Retina (tissue), 1 donor: ENCODE results near the gene CHD8.
"Not testable (repeated sequence)": the region's sequence is repeated elsewhere in the genome, so short reads cannot be mapped to it uniquely, and the experiment has no call there.

Experiments used
- DNase-seq: peaks from one replicate; pipeline ENCODE4 v3.0.0-alpha.2; 2016

CHD8 gene

DNA sequence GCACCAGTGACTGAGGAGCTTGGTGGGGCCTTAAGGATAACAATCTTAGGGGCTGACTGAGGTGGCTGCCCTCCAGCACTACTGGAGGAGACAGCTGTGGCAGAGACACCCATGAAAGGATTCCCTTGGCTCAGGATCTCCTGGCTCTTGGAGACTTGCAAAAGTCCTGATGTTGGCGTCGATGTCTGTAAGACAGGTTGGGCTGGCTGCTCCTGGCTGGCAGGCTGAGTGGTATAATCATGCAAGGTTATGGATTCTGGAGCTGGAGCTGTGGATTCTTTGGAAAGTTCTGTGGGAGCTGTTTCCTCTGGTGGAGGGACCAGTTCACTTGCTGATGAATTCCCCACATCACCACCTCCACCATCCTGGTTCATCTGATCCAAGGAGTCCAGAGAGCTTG, 24.8 kb downstream of the CHD8 start:
- no peak for DNase-seq

DNA sequence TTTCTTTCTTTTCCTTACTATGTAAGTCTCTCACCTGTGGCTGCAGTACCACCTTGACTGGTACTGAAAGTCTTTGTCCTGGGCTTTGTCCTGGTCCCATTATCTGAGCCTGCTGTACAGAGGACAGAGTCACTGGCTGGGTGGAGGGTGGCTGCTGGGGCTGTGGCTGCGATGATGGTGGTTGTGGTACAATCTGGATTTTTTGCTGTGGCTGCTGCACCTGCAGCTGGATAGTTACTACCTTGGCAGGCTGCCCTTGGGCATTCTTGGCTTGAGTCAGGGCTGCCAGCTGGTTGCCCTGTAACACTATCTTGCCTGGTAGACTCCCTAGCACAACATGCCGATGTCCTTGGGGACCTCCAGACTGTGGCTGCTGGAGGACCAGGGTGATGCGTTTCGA, 27.0 kb downstream of the CHD8 start:
- DNase-seq = no peak

DNA sequence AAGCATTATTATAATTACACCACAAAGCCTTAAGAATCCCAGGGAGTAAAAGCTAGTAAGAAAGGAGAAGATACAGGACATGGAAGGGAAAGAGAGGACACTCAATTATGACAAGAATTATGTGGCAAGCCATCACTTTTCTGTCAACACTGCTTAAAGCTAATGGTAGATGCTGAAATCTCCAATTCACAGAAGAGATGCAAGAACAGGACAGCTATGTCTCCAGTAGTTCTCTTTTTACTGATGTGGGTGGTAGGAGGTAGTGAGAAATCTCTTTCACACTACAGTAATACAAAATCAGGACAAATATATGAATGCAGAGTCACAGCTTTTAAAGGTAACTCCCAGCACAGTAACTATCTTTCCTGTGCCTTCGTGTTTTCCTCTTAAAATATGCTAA, 29.2 kb downstream of the CHD8 start:
- no peak for DNase-seq

DNA sequence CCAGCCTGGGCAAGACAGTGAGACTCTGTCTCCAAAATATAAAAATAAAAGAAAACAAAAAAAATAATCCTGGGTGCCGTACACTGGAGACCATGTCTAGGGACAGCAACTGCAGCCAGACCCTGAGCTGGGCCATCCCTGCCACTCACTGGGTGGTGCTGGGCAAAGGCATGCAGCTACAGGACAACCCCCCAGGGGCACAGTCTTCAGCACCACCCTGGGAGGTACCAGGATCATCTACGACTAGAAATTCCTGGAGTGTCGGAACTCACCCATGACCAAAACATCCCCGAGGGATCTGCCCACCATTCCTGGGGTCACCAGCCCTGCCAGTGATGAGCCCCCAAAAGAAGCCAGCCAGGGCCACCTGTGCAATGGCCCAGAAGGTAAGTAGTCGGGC, 36.4 kb downstream of the CHD8 start:
- DNase-seq = no peak

DNA sequence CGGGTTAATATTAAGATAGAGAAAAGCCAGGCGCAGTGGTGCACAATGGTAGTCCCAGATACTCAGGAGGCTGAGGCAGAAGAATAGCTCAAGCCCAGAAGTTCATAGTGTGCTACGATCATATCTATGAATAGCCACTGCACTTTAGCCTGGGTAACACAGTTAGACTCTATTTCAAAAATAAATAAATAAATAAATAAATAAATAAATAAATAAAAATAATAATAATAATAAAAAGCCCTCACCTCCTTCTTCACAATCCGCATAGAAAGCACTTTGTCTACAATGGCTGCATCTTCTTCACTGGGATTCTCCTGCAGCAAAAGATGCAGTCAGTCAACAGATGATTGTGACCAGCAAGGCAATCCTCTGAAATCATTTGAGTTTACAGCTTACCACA, 40.6 kb downstream of the CHD8 start:
- no peak for DNase-seq

DNA sequence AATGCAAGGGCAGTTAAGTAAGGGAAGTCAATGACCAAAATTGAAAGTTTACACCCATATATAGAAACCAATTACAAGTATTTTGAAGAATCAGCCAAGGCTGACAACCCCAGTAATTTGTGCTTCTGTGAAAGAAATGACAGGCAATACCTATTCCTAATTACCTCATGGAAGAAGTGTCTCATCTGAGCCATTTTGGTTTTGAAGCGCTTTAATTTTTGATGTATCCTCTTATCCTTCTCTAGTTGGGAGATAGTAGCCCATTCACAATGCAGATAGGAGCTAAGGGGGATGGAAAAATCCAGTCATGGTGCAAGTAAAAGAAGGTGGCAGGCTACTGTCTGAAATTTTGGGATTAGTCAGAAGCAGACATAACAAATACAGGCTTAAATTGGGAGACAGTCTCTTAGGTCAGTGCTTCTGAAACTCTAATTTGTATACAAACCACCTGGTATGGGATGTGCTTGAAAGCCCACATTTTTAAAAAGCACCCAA, 41.7 kb downstream of the CHD8 start:
- no peak for DNase-seq

DNA sequence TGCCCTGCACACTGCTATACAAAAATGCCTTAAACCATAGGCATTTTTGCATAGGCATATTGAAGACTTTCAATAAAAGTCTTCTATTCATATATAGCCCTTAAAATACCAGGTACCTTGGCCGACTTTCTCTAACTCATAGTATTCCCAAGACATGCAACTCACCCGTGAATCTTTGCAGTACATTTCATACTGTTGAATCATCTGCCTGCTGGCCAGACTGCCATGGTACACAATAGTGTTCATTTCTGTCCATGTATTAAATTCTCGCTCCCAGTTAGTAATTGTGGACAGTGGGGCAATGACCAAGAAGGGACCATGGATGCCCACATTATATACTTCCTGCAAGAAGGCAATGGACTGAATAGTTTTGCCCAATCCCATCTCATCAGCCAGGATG, 47.8 kb downstream of the CHD8 start:
- no peak for DNase-seq

DNA sequence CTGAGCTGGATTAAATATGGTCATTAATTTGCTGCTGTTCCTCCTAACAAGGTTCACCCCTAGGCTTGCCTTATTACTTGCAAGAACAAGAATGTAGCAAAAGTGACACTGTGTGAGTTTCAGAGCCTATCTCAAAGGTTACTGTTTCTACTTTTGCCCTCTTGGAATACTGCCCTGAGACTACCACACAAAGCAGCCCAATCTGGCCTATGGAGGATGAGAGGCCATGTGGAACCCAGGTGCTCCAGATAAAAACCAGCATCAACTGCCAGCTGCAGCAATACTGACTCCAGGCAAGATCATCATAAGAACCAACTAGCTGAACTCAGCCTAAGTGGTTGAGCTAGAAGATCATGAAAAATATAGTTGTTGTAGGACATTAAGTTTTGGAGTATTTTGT, 49.7 kb downstream of the CHD8 start:
- DNase-seq = no peak

DNA sequence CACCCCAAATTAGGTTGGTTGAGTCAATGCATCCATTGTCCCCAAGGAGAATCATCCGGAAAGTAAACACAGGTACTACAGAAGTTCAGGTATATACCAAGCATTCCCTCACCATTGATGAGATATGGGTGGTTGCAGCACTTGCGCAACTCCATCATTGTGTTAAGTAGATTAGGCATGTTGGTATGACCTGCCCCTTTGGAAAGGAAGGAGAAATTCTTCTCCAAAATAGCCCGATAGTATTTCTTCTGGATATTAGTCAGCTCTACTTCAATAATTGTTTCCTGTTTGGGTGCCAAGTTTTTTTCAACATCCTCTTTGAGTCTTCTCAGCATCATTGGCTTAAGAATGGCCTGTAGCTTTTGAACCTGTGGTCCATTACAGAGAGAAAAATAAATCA, 50.8 kb downstream of the CHD8 start:
- DNase-seq = no peak

DNA sequence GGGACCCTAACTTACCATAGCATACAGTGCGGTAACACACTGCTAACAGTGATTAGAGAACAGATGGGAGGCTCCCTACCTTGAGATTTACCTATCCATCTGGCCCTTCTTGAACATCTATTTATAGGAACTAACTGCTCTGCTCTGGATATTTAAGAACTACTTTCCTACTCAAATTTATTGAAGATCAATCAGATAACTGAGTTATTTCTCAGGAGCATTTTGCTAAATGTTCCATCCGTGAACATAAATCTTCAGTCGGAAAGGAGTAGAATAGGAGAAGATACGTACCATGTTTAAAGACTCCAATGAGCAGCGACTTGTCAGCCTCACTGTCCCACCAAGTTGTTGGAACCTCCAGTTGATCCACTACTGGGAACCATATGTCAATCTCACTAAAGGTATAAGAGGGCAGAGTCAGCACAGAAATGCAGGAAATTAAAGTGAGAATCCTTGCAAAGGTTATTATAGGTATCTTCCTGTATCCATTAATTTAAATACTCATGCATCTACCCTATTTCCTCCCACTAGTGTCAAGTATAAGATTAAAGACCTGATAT, 56.5 kb downstream of the CHD8 start:
- DNase-seq = no peak

DNA sequence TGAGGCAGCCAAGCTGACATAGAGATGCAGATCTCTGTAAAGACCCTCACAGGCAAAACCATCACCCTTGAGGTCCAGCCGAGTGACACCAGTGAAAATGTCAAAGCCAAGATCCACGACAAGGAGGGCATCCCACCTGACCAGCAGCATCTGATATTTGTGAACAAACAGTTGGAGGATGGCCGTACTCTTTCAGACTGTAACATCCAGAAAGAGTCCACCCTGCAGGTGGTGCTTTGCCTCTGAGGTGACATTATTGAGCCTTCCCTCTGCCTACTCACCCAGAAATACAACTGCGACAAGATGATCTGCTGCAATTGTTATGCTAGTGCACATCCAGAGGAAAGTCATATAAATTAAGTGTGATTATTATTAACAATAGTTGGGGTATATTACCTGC, 57.0 kb downstream of the CHD8 start:
- DNase-seq = no peak

DNA sequence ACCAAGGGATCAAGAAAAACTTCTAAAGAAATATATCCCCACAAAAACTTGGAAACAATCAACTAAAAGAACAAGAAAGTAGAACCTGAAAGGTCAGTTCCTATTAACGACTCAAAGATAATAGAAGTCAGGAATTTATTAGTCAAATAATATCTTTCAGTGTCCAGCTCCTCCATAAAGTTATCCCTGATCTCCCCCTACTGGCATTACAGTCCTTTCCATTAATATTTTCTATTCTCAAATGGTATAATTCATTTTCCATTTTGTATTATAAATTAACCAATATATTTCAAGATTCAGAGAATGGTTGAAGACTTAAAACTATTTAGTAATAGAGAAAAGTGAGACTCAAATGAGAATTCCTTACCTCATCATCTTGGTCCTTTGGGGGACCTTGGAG, 60.5 kb downstream of the CHD8 start:
- no peak for DNase-seq

DNA sequence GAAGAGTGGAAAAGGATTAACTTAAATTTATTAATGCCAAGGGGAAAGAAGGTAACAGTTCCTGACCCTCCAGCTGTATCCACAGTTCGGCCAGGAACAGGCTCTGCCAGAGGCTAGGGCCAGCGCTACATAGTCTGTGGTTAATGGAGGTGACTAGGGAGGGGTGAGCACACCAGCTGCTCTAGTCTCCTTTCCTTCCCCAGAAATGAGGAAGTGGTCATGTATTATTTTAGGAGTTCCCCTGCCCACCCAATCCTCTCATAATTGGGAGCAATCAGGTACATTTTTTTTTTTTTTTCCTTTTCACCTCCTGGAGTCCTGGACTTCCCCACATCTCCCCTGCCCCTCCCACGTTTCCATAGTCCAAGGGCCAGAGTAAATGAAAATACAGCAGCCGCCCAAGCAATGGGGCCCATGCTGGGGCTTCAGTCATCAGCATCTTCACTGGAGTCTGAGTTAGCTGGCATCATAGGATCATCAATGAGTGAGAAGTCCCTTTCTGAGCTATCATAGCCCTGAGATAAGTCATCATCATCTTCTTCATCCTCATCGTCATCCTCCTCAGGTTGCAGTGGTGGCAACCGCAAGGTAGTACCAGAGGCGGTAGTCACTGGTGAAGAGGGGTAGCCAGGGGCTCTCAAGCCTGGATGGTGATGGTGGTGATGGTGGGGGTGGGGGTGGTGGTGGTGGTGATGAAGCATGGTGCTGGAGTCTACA, 70.6 kb downstream of the CHD8 start:
- DNase-seq = no peak

DNA sequence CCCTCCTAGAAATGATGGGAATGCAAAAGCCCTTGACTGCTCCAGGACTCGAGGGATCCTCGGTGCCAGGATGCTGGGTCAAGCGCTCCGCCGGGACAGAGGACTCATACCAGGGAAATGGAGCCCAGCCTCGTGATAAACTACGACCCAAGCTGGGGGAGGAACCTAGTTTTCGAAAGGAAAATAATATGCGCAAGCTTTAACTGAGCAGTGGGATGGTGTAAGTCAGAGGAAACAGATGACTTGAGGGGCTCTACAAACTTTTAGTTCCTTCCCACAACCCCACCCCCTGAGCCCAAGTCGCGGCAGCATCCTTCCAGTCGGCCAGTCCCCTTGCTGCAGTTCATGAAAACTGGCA, 71.5 kb downstream of the CHD8 start:
- DNase-seq = no peak

DNA sequence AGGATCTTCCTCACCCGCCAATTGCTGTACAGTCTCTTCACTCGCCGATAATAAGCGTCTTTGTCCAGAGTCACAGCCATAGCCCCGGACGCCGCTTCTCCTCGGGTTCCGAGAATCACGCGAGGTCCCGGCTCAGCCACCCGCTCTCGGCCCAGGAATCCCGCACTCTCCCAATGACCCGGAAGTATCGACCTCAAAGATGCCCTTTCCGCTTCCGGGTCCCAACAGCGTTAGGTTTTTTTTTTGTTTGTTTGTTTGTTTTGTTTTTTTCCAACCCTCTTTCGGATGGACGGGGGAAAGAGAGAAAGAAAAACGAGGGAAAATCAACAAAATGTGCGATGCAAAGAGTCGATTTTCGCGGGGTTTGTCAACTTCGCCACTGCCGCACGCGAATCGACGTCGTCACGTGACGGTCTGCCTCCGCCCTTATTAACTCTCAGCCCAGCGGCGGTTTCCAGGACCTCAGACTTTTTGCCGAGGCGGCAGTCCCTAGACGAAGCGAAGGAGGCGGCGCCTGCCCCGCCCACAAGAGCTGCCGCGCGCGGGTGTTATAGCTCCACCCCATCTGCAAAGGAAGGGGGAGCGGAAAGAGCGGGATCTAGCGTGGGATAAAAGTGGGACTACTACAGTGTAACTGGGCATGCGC, 72.0 kb downstream of the CHD8 start, which contains the start of gene SUPT16H:
Gene SUPT16H, minus strand, starts transcription at position 172 of the 646 bp plus-strand sequence. Its CDS starts 92 bp downstream, at position 80.
- peak; percentile 99 for DNase-seq

DNA sequence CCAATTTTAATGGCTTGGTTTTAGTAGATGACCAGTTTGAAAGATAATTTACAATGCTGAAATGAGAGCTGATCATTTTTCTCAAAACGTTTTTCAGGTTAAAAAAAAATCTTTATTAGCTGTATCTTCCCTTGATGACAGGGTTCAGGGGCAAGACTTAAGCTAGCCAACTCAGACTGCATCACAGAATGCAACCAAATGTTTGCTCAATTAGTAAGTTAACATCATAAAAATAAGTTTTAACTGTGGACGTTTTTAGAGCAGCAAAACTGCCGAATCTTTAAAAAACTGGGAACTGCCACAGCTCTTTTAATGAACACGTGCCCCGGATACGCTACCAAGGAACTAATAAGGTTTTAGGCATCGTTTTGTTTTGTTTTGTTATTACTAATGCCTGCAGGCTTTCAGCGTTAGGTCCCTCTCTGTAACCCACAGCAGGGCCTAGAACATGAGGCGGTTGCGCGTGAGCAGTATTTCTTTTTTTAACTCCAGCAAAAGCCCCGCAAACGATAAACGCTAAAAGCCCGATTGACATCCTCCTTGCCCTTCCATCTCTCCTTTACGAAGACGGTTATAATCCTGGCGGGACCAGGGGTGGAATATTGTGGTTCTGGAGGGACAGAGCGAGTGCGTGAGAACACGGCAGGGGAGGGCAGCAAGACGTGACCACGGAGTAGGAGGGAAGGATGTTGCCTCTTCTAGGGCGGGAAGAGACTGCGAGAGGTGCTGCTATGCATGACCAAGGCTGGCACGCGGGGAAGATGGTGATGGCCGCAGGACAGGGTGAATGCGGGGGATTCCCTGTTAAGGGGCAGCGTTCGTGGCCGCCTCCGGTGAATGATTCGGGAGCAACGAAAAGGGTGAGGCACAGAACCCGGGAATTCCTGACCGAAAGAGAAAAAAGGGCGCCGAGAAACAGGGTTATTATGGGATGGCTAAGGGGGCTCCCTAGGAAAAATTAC, 72.8 kb downstream of the CHD8 start:
- no peak for DNase-seq

DNA sequence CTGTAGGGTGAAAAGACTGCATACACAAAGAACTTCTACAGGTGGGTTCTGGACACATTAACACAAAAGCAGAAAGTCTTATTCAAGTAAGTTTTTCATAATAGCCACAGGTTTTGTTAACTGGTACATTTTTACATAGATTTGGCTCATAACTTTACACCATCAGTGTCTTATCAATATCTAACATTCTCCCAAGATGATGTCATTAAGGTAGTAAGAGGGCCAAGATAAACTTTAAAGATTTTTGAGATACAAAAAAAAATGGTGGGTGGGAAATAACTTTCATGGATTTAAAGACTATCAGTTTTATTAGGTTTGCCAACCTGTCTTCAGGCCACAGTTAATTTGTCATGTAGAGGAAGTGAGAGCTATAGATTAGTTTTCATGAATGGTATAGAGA, 73.8 kb downstream of the CHD8 start:
- no peak for DNase-seq

DNA sequence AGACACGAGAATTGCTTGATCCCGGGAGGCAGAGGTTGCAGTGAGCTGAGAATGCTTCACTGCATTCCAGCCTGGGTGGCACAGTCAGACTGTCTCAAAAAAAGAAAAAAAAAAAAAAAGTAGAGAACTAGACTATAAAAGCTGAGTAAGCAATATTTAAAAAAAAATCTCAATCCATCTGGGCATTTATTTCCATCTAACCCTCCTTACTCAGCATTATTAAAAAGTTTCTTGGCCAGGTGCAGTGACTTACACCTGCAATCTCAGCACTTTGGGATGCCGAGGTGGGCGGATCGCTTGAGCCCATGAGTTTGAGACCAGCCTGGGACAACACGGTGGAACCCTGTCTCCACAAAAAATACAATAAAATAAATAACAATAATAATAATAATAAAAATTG, 76.6 kb downstream of the CHD8 start:
- DNase-seq = no peak

DNA sequence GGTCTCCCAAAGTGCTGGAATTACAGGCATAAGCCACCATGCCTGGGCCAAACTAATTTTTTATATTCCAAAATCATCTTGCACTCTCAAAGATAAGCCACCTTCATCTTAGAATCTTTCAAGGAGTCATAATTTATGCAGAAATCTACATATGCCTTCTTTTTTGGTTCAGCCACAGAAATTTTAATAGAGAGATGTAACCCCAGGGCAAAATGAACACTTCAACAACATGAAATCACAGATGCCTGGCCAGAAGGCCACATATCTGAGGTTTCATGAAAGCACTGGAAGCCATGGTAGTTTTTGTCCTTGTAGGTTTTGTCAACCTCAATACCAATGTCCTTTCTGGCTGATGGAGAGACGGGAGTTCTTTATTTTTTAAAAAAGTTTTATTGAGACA, 81.9 kb downstream of the CHD8 start:
- no peak for DNase-seq

DNA sequence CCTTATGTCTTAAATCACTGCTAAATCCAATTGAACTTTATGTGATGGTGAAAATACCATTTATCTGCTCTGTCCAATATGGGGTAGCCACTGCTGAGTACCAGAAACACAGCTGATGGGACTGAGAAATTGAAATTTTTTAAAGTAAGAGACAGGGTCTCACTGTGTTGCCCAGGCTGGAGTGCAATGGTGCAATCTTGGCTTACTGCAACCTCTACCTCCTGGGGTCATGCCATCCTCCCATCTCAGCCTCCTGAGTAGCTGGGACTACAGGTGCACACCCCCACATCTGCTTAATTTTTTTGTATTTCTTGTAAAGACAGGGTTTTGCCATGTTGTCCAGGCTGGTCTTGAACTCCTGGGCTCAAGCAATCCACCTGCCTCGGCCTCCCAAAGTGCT, 83.1 kb downstream of the CHD8 start:
- DNase-seq = not testable (repeated sequence)

DNA sequence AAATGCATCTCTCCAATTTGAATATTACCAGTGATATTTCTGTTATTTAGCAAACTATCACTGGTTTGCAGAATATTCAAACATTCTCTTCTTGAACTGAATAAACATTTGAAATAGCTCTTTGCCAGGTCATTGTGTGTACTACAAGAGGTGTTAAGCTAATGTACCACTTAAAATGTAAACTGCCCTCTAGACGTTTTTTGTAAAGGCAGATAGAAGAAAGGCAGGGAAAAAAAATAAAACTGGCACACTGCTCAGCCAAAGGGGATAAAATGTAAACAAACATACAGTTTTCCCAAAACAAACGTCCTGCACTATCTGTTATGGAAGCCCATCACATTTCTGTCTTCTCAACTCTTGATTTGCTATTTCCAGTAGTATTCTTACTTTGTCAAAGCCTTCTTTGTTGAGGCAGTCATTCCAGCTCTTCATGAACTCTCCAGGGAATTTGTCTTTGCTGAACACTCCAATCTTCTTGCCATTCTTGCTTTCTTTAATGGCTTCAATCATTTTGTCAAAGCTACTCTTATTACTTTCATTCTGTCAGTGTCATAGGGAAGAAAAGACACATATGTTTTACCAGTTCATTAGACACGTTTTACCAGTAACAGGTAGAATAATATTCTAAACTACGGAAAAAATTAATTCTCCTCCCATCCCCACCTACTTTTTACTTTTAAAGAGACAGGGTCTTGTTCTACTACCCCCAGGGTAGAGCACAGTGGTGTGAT, 85.8 kb downstream of the CHD8 start:
- DNase-seq = no peak

DNA sequence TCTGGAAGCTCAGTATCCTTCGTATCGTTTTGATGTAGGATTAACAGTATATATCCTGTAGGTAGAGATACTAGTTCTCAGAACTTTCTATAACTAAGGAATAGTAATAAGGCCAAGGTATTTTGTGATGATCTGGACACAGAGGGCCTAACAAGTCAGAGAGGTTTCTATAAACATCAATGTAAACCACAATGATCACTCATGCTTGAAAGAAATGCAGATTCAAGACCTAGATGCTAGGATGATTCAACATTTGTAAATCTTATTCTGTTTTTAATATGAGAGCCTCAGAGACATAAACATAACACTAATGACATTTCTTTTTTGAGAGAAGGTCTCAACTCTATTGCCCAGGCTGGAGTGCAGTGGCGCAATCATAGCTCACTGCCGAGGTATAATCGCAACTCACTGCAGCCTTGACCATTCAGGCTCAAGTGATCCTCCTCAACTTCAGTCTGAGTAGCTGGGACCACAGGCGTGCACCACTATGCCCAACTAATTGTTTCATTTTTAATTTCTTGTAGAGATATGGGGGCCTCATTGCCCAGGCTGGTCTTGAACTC, 88.3 kb downstream of the CHD8 start:
- no peak for DNase-seq
